ENCODE results near the gene HAUS6. TPM values are rescaled to one million over a fixed set of nuclear protein-coding genes. Genes with fewer than 3 reads are reported as not detected.
"Not testable (repeated sequence)": the region's sequence is repeated elsewhere in the genome, so short reads cannot be mapped to it uniquely, and the experiment has no call there.

Gene HAUS6, protein sequence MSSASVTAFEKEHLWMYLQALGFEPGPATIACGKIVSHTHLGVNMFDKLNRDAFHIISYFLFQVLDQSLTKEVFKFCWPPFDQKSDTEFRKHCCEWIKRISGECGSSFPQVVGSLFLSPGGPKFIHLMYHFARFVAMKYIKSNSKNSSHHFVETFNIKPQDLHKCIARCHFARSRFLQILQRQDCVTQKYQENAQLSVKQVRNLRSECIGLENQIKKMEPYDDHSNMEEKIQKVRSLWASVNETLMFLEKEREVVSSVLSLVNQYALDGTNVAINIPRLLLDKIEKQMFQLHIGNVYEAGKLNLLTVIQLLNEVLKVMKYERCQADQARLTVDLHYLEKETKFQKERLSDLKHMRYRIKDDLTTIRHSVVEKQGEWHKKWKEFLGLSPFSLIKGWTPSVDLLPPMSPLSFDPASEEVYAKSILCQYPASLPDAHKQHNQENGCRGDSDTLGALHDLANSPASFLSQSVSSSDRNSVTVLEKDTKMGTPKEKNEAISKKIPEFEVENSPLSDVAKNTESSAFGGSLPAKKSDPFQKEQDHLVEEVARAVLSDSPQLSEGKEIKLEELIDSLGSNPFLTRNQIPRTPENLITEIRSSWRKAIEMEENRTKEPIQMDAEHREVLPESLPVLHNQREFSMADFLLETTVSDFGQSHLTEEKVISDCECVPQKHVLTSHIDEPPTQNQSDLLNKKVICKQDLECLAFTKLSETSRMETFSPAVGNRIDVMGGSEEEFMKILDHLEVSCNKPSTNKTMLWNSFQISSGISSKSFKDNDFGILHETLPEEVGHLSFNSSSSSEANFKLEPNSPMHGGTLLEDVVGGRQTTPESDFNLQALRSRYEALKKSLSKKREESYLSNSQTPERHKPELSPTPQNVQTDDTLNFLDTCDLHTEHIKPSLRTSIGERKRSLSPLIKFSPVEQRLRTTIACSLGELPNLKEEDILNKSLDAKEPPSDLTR
- total RNA-seq: 16.8 and 23.7 TPM in 2 replicates

DNA sequence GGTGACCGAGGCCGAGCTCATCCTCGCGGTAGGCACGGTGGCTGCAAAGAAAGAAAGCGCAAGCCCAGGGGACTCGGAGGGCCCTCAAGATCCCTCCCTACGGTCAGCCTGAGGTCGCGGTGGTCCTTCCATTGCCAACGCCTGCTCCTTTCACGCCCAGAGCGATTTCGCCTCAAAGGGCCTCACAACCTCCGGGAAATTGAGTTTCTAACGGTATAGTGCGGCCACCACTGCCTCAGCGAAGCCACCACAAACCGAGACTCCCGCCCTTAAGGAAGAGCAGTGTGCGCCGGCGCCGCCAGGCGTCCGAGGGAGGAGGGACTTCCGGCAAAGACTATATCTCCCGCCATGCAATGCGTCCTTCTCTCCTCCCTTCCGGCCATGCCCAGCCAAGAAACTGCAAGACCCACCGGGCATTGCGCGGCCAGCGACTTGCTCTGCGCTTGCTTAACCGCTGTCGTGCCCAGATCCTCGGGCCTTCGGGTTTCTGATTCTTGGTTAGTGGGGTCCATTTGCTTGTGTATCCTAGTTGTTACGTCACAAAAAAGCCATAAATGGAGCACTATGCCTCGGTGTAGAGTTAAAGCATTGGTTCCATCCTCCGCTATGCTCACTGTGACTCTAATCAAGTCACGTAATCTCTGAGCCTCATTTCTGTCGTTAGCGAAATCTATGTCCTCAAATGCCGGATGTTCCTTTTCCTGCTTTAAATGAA lies at the start of gene HAUS6:
TSS of gene HAUS6 (minus strand) at position 274 of the 715 bp plus-strand sequence. CDS start at position 21, 253 bp downstream.
- TF ChIP-seq, protein P1, sequence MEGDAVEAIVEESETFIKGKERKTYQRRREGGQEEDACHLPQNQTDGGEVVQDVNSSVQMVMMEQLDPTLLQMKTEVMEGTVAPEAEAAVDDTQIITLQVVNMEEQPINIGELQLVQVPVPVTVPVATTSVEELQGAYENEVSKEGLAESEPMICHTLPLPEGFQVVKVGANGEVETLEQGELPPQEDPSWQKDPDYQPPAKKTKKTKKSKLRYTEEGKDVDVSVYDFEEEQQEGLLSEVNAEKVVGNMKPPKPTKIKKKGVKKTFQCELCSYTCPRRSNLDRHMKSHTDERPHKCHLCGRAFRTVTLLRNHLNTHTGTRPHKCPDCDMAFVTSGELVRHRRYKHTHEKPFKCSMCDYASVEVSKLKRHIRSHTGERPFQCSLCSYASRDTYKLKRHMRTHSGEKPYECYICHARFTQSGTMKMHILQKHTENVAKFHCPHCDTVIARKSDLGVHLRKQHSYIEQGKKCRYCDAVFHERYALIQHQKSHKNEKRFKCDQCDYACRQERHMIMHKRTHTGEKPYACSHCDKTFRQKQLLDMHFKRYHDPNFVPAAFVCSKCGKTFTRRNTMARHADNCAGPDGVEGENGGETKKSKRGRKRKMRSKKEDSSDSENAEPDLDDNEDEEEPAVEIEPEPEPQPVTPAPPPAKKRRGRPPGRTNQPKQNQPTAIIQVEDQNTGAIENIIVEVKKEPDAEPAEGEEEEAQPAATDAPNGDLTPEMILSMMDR (IDR thresholded peaks at IDR 0.05; ENCODE audit: insufficient read depth, low read depth, low read length): peak; percentile 47
- H3K4me3 ChIP-seq (ENCODE audit: low read depth, low read length): peak within 1 kb of the TSS; percentile 87
- DNase-seq (ENCODE audit: low read depth): peak; percentile 98

DNA sequence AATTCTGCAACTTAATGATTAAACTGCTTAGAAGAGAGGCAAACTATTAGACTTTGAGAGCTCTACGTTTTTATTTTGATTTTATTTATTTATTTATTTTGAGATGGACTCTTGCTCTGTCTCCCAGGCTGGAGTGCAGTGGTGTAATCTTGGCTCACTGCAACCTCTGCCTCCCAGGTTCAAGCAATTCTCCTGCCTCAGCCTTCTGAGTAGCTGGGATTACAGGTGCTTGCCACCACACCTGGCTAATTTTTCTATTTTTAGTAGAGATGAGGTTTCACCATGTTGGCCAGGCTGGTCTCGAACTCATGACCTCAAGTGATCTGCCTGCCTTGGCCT lies 49.4 kb upstream of the HAUS6 start:
- not testable (repeated sequence) for H3K4me3 ChIP-seq (ENCODE audit: low read depth, low read length); DNase-seq (ENCODE audit: low read depth)

- DNase-seq (ENCODE audit: low read depth): no peak
- no peak overlapping the region for H3K4me3 ChIP-seq (ENCODE audit: low read depth, low read length)
- TF ChIP-seq, protein P1 (IDR thresholded peaks at IDR 0.05; ENCODE audit: insufficient read depth, low read depth, low read length): no peak
Observed at GRCh38 chr9:19151425-19152159, 48.9 kb upstream of the HAUS6 start.

DNA sequence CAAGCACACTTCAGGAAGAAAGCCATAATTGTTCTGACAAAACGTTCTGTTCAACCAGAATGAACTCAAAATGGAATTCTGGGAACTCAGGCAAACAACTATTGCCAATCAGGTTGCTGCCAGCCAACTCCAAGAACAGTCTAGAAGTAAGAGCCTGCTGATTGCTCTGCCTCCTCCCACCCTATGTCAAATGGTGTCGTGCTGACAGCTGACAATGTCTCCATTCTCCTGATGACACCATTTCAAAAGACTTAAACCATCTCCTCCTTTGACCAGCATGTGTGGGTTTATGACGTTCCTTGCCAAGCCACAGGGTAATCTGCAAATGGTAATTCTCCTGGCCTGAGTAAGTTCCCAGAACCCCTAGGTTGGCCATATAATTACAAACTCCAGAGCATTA lies 46.5 kb upstream of the HAUS6 start:
- DNase-seq (ENCODE audit: low read depth): peak; percentile 47
- TF ChIP-seq, protein P1 (IDR thresholded peaks at IDR 0.05; ENCODE audit: insufficient read depth, low read depth, low read length): no peak
- no peak overlapping the region for H3K4me3 ChIP-seq (ENCODE audit: low read depth, low read length)

GRCh38 chr9:19148187-19148586 lies 45.5 kb upstream of the HAUS6 start:
- no peak overlapping the region for H3K4me3 ChIP-seq (ENCODE audit: low read depth, low read length)
- DNase-seq (ENCODE audit: low read depth): no peak
- TF ChIP-seq, protein P1 (IDR thresholded peaks at IDR 0.05; ENCODE audit: insufficient read depth, low read depth, low read length): no peak

DNA sequence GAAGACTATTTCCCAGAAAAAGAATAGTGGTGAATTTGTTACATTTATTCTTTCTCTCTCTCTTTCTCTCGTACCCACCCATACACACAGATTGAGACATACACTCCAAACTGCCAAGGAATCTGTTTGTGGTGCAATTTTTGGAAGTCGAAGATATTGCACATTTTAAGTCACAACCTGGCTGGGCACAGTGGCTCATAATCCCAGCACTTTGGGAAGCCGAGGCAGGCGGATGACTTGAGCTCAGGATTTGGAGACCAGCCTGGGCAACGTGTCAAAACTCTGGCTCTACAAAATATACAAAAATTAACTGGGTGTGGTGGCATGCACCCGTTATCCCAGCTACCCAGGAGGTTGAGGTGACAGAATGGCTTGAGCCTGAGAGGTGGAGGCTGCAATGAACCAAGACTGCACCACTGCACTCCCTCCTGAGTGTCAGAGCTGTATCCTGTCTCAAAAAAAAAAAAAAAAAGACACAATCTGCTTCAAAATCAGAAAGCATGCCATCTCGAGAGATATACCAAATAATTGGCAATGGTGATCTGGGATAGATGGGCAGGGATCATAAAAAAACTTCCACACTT lies 43.8 kb upstream of the HAUS6 start:
- TF ChIP-seq, protein P1 (IDR thresholded peaks at IDR 0.05; ENCODE audit: insufficient read depth, low read depth, low read length): no peak
- DNase-seq (ENCODE audit: low read depth): no peak
- H3K4me3 ChIP-seq (ENCODE audit: low read depth, low read length): no peak overlapping the region
